Osteocyte (in vitro differentiated cells): Measurements from ENCODE around the gene VAC14. TPM values are rescaled to one million over a fixed set of nuclear protein-coding genes. Genes with fewer than 3 reads are reported as not detected.

Source experiments
- DNase-seq: peaks from one replicate; pipeline ENCODE4 v3.0.0; 2021; ENCODE audit warnings: mixed read lengths; ENCODE audit not compliant: unreplicated experiment; ENCODE audit errors: extremely low spot score
- H3K27ac Mint-ChIP-seq: one replicate; pipeline ENCODE4 v1.8.0; 2021; ENCODE audit warnings: mild to moderate bottlenecking, mixed read lengths; ENCODE audit not compliant: unreplicated experiment
- H3K27me3 Mint-ChIP-seq: one replicate; pipeline ENCODE4 v1.8.0; 2021; ENCODE audit warnings: mixed read lengths; ENCODE audit not compliant: unreplicated experiment
- H3K36me3 Mint-ChIP-seq: one replicate; pipeline ENCODE4 v1.8.0; 2021; ENCODE audit warnings: mixed read lengths; ENCODE audit not compliant: unreplicated experiment
- H3K4me1 Mint-ChIP-seq: one replicate; pipeline ENCODE4 v1.8.0; 2021; ENCODE audit warnings: mixed read lengths; ENCODE audit not compliant: unreplicated experiment
- H3K4me3 Mint-ChIP-seq: one replicate; pipeline ENCODE4 v1.8.0; 2021; ENCODE audit warnings: mild to moderate bottlenecking, moderate library complexity, mixed read lengths; ENCODE audit not compliant: unreplicated experiment
- H3K9me3 Mint-ChIP-seq: one replicate; pipeline ENCODE4 v1.8.0; 2021; ENCODE audit warnings: mixed read lengths; ENCODE audit not compliant: unreplicated experiment
- total RNA-seq: library from RNA; stranded (reverse); gene quantifications from 2 replicates; pipeline ENCODE4 v1.2.1, GENCODE V29; 2021
- TF ChIP-seq, protein P1 (sequence below): fragments of 200-600 bp; sonication (generic); IDR thresholded peaks from 2 replicates; pipeline ENCODE4 v1.5.0; 2021; ENCODE audit warnings: antibody characterized with exemption, mild to moderate bottlenecking, moderate library complexity

Gene VAC14
- total RNA-seq, 1 donor from 2014 or later = 44.5 TPM

DNA sequence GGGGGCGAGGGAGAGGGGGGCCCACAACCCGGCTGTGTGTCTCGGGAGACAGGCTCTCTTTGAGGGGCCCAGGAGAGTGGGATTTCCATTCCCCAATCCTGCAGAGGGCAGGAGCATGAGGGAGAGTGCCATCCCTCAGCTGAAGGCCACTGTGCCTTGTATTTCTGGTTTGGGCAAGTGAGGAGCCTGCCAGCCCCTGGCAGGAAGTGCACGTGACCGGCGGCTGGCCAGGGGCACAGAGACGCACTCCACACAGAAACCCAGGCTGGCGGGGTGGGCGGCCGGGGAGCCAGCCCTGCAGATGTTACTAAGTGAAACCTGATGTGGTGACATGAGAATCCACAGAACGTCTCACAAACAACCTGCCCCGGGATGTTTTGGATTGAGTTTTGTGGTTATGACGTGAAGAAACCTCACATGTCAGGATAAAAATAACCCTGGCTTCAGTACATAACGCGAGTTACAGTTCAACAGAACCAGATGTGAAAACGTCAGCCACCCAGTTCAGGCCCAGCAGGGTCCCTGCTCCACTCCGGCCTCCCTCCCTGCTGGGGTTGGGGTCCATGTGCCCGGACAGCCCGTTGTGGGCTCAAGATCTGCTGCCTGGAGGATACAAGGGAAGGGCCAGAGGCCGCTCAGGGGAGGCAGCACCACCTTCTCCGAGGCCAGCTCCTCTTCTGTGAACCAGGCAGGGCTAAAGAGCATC is 63.4 kb downstream of the VAC14 start:
- no peaks in the 10 kb centered on the region for H3K27me3 Mint-ChIP-seq
- peaks cover 73% of the 10 kb centered on the region for H3K4me1 Mint-ChIP-seq
- H3K27ac Mint-ChIP-seq = peak overlapping the region; percentile 98
- H3K4me3 Mint-ChIP-seq = peak overlapping the region; percentile 4
- TF ChIP-seq, protein P1, sequence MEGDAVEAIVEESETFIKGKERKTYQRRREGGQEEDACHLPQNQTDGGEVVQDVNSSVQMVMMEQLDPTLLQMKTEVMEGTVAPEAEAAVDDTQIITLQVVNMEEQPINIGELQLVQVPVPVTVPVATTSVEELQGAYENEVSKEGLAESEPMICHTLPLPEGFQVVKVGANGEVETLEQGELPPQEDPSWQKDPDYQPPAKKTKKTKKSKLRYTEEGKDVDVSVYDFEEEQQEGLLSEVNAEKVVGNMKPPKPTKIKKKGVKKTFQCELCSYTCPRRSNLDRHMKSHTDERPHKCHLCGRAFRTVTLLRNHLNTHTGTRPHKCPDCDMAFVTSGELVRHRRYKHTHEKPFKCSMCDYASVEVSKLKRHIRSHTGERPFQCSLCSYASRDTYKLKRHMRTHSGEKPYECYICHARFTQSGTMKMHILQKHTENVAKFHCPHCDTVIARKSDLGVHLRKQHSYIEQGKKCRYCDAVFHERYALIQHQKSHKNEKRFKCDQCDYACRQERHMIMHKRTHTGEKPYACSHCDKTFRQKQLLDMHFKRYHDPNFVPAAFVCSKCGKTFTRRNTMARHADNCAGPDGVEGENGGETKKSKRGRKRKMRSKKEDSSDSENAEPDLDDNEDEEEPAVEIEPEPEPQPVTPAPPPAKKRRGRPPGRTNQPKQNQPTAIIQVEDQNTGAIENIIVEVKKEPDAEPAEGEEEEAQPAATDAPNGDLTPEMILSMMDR = no peak
- peak; percentile 95 for DNase-seq
- H3K36me3 Mint-ChIP-seq = peaks cover 4% of the 10 kb centered on the region
- no peaks in the 10 kb centered on the region for H3K9me3 Mint-ChIP-seq

DNA sequence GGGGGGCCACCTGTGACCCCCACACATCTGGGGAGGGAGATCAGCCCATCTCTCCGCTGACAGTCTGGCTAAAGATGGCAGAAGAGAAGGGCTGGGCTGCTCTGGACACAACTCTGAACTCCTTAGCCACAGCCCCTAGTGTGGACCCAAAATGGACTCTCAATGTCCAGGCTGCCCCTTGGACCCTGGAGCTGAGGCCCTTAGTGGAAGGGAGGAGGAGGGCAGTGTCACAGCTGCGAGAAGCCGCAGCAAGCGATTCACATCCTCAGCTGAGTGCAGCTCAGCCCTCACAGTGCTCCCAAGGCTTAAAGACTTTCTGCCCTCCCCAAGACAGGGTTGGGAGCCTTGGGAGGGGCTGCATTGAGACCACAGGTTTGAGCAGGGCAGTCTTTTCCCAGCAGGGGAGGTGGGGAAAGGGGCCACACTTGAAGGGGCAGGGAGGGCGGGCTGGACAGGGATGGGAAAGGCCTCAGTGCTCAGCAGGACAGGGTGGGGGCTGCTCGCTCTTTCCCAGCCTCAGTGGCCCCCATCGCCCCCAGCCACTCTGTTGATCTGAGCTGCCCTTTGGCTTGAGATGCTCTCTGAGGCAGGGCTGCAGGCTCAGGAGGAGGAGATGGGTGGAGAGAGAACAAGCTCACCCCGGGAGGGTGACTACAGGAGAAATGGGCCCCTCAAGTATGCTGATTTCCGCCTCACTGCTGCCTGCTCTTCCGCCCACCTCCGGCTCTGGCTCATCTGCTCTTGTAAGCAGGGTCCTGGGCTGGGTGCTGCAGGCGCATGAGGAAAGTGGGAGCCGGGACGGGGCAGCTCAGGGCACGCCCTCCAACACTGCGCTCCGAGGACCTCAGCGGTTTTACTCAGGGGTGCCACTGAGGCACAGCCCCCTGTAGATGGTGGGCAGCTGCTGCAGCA is 64.2 kb downstream of the VAC14 start:
- TF ChIP-seq, protein P1 = no peak
- Mint-ChIP-seq H3K4me3 (peak overlapping the region; percentile 10), H3K36me3 (peaks cover 8% of the 10 kb centered on the region), H3K27ac (peak overlapping the region; percentile 98), H3K27me3 (no peaks in the 10 kb centered on the region), H3K9me3 (no peaks in the 10 kb centered on the region), H3K4me1 (peaks cover 70% of the 10 kb centered on the region)
- DNase-seq = no peak

DNA sequence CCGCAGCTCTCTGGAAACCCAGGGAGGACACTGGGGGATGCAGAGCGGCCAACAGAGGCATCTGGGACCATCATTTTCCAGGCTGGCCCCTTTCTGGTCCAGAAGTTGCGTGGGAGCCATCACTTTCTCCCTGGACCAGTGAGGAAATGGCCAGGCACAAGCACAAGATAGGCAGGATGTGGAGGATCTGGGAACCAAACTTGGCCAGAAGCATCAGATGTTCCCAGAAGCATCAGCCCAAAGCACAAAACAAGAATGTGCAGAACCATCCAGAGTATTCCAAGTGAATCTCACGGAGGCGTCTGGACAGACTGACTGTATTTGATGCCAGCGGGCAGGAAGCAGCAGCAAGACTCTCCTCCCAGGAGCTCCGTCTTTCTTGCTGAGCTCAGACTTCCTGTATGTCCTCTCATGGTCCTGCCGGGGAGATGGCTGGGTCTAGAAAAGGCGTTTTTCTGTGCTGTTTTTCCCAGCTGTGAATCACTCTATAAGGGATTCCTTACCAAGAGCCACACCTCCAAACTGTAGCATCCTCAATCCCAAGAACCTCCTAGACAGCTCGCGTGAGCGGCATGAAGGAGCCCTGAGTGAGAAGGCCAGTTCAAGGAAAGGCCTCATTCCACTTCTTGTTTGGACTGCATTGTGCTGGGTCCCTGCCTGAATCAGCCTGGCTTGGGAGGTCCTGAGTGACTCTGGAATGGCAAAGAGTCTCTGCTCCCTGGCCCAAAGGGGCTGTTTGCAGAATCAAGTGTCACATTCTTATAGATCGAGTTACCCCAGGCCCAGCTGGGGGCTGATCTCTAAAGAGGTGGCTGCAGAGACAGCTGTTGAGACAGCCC is 65.6 kb downstream of the VAC14 start:
- Mint-ChIP-seq H3K27me3 (no peaks in the 10 kb centered on the region), H3K36me3 (peaks cover 17% of the 10 kb centered on the region), H3K27ac (peak overlapping the region; percentile 98), H3K4me3 (no peak overlapping the region), H3K4me1 (peaks cover 57% of the 10 kb centered on the region), H3K9me3 (no peaks in the 10 kb centered on the region)
- no peak for DNase-seq
- TF ChIP-seq, protein P1 = no peak

DNA sequence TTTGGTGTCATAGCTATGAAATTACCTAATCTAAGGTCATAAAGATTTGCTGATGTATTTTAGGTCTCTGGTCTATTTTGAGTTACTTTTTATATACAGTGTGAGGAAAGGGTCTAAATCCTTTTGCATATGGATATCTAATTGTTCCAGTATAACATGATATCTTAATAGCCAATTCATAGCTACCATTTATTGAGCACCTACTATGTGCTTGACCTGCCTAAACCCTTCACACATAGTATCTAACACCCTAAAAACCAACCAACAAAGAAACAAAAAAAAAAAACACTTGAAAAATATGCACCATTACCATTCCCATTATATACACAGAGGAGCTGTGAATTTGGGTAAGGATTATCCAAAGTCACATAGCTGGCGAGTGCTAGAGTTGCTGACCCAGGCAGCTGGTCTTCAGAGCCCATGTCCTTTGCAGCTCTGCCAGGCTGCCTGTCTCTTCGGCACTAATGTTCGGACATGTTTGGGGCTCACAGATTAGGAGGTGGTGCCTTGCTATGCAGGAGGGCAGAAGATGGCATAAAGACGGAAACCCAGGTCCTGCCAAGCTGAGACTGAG is 66.3 kb downstream of the VAC14 start:
- TF ChIP-seq, protein P1 = no peak
- no peak for DNase-seq
- H3K4me3 Mint-ChIP-seq = no peak overlapping the region
- H3K4me1 Mint-ChIP-seq = peaks cover 54% of the 10 kb centered on the region
- peak overlapping the region; percentile 98 for H3K27ac Mint-ChIP-seq
- H3K27me3 Mint-ChIP-seq = no peaks in the 10 kb centered on the region
- H3K36me3 Mint-ChIP-seq = peaks cover 17% of the 10 kb centered on the region
- H3K9me3 Mint-ChIP-seq = no peaks in the 10 kb centered on the region
